H9 (cell line): ENCODE measurements around the gene DPM3. TPM values are rescaled to one million over a fixed set of nuclear protein-coding genes. Genes with fewer than 3 reads are reported as not detected.

ENCODE experiments used
- DNase-seq: peaks from one replicate; pipeline ENCODE4 v3.0.0-alpha.2; 2017
- H2AFZ ChIP-seq: one replicate; pipeline ENCODE4 v1.6.1; 2013; ENCODE audit warnings: mild to moderate bottlenecking, low read length, control low read depth, moderate library complexity
- H2AK5ac ChIP-seq: 2 replicates; pipeline ENCODE4 v1.6.1; 2013; ENCODE audit warnings: low read length, control low read depth, mixed read lengths; ENCODE audit not compliant: insufficient read length
- H2BK120ac ChIP-seq: one replicate; pipeline ENCODE4 v1.6.1; 2013; ENCODE audit warnings: low read depth, mild to moderate bottlenecking, low read length, control low read depth, inconsistent platforms; ENCODE audit not compliant: poor library complexity, severe bottlenecking
- H2BK12ac ChIP-seq: 2 replicates; pipeline ENCODE4 v1.6.1; 2013; ENCODE audit warnings: low read length, control low read depth, mixed read lengths, low read depth; ENCODE audit not compliant: insufficient read length
- H2BK15ac ChIP-seq: 2 replicates; pipeline ENCODE4 v1.6.1; 2013; ENCODE audit warnings: low read depth, low read length, control low read depth
- H2BK20ac ChIP-seq: one replicate; pipeline ENCODE4 v1.6.1; 2013; ENCODE audit warnings: low read depth, mild to moderate bottlenecking, low read length, control low read depth, inconsistent platforms; ENCODE audit not compliant: poor library complexity, severe bottlenecking
- H2BK5ac ChIP-seq: 2 replicates; pipeline ENCODE4 v1.6.1; 2013; ENCODE audit warnings: low read length, control low read depth, mixed read lengths; ENCODE audit not compliant: insufficient read length
- H3K14ac ChIP-seq: 2 replicates; pipeline ENCODE4 v1.6.1; 2013; ENCODE audit warnings: low read length, control low read depth; ENCODE audit not compliant: insufficient read depth
- H3K18ac ChIP-seq: 2 replicates; pipeline ENCODE4 v1.6.1; 2013; ENCODE audit warnings: low read depth, mild to moderate bottlenecking, mixed read lengths, low read length, control low read depth; ENCODE audit not compliant: insufficient read length
- H3K23ac ChIP-seq: 2 replicates; pipeline ENCODE4 v1.6.1; 2013; ENCODE audit warnings: low read length, control low read depth, mixed read lengths, low read depth; ENCODE audit not compliant: insufficient read length
- H3K23me2 ChIP-seq: 2 replicates; pipeline ENCODE4 v1.6.1; 2013; ENCODE audit warnings: low read depth, mild to moderate bottlenecking, mixed read lengths, low read length, control low read depth; ENCODE audit not compliant: insufficient read length, poor library complexity, severe bottlenecking
- H3K27ac ChIP-seq: 2 replicates; pipeline ENCODE4 v1.5.1; 2013; ENCODE audit warnings: low read length, control low read depth, mixed read lengths, low read depth; ENCODE audit not compliant: insufficient read length
- H3K27me3 ChIP-seq: 2 replicates; pipeline ENCODE4 v1.6.1; 2013; ENCODE audit warnings: low read length, control low read depth, inconsistent platforms; ENCODE audit not compliant: insufficient read depth
- H3K4ac ChIP-seq: 2 replicates; pipeline ENCODE4 v1.6.1; 2013; ENCODE audit warnings: low read depth, mild to moderate bottlenecking, control low read depth, inconsistent platforms, low read length, moderate library complexity
- H3K4me1 ChIP-seq: 2 replicates; pipeline ENCODE4 v1.6.1; 2013; ENCODE audit warnings: low read length, control low read depth, inconsistent platforms; ENCODE audit not compliant: insufficient read depth
- H3K4me2 ChIP-seq: 2 replicates; pipeline ENCODE4 v1.6.1; 2013; ENCODE audit warnings: low read length, control low read depth, mixed read lengths; ENCODE audit not compliant: insufficient read length, insufficient read depth
- H3K56ac ChIP-seq: 2 replicates; pipeline ENCODE4 v1.6.1; 2013; ENCODE audit warnings: low read depth, mild to moderate bottlenecking, mixed read lengths, low read length, control low read depth; ENCODE audit not compliant: insufficient read length
- H3K79me1 ChIP-seq: 2 replicates; pipeline ENCODE4 v1.6.1; 2013; ENCODE audit warnings: low read depth, mild to moderate bottlenecking, moderate library complexity, low read length, control low read depth, inconsistent platforms; ENCODE audit not compliant: insufficient read depth, poor library complexity, severe bottlenecking
- H3K79me2 ChIP-seq: 2 replicates; pipeline ENCODE4 v1.6.1; 2013; ENCODE audit warnings: low read length, control low read depth, inconsistent platforms; ENCODE audit not compliant: insufficient read depth
- H3K9ac ChIP-seq: 2 replicates; pipeline ENCODE4 v1.6.1; 2013; ENCODE audit warnings: low read length, control low read depth, mixed read lengths; ENCODE audit not compliant: insufficient read length; ENCODE audit errors: extremely low read depth
- H3K9me3 ChIP-seq: one replicate; pipeline ENCODE4 v1.6.1; 2013; ENCODE audit warnings: low read depth, low read length, inconsistent platforms; ENCODE audit not compliant: control insufficient read depth
- H3T11ph ChIP-seq: one replicate; pipeline ENCODE4 v1.6.1; 2013; ENCODE audit warnings: mild to moderate bottlenecking, low read length, control low read depth, inconsistent platforms
- H4K20me1 ChIP-seq: one replicate; pipeline ENCODE4 v1.6.1; 2013; ENCODE audit not compliant: control insufficient read depth, insufficient read length, insufficient read depth
- H4K5ac ChIP-seq: 2 replicates; pipeline ENCODE4 v1.6.1; 2013; ENCODE audit warnings: low read depth, mild to moderate bottlenecking, mixed read lengths, low read length, control low read depth; ENCODE audit not compliant: insufficient read length
- H4K8ac ChIP-seq: replicated peaks from 2 replicates; pipeline ENCODE4 v1.6.1; 2013; ENCODE audit warnings: low read length, control low read depth, mixed read lengths, low read depth; ENCODE audit not compliant: insufficient read length
- H4K91ac ChIP-seq: 2 replicates; pipeline ENCODE4 v1.6.1; 2013; ENCODE audit warnings: low read depth, mild to moderate bottlenecking, moderate library complexity, mixed read lengths, low read length, control low read depth; ENCODE audit not compliant: insufficient read length
- H3K27ac Mint-ChIP-seq, 3 experiments: 2 replicates in 2 of 3; 3 replicates in 1 of 3; pipeline ENCODE4 v1.8.0; 2020 to 2021; ENCODE audit warnings: mixed read lengths in 3 of 3, mild to moderate bottlenecking in 1 of 3, moderate library complexity in 1 of 3
- H3K27me3 Mint-ChIP-seq: 2 replicates; pipeline ENCODE4 v1.8.0; 2021; ENCODE audit warnings: low read depth, mild to moderate bottlenecking, moderate library complexity, mixed read lengths
- H3K36me3 Mint-ChIP-seq, 3 experiments: 2 replicates in 2 of 3; 3 replicates in 1 of 3; pipeline ENCODE4 v1.8.0; 2020 to 2021; ENCODE audit warnings: low read depth in 3 of 3, mixed read lengths in 3 of 3; ENCODE audit not compliant: insufficient read depth in 1 of 3
- H3K4me1 Mint-ChIP-seq, 2 experiments: 2 replicates each; pipeline ENCODE4 v1.8.0; 2020; ENCODE audit warnings: mixed read lengths in 2 of 2
- H3K4me3 Mint-ChIP-seq, 2 experiments: 2 replicates in 1 of 2; 3 replicates in 1 of 2; pipeline ENCODE4 v1.8.0; 2020 to 2021; ENCODE audit warnings: mild to moderate bottlenecking in 2 of 2, mixed read lengths in 2 of 2, moderate library complexity in 1 of 2
- H3K9me3 Mint-ChIP-seq, 2 experiments: 2 replicates in 1 of 2; 3 replicates in 1 of 2; pipeline ENCODE4 v1.8.0; 2020; ENCODE audit warnings: mild to moderate bottlenecking in 2 of 2, mixed read lengths in 2 of 2, moderate library complexity in 1 of 2
- WGBS: extraction: QIAGEN DNeasy Blood & Tissue Kit; methylation state at CpG from one replicate; pipeline ENCODE4 v1.1.7; 2013; ENCODE audit warnings: missing lambda C conversion rate, low lambda C conversion rate, mixed read lengths; ENCODE audit not compliant: insufficient read length; ENCODE audit errors: extremely low coverage; 5-methylcytosine and 5-hydroxymethylcytosine counted together
- total RNA-seq: library from RNA; stranded (reverse); gene quantifications from 2 replicates; pipeline ENCODE4 v1.2.1, GENCODE V29; 2021
- TF ChIP-seq, protein P1 (sequence below): fragments of 200-600 bp; sonication (generic); conservative IDR thresholded peaks from 3 replicates; pipeline ENCODE4 v1.8.0; 2021; ENCODE audit warnings: antibody characterized with exemption, mild to moderate bottlenecking

The DPM3 gene
- total RNA-seq, 1 experiment from 2014 or later: 48.5 TPM

DNA sequence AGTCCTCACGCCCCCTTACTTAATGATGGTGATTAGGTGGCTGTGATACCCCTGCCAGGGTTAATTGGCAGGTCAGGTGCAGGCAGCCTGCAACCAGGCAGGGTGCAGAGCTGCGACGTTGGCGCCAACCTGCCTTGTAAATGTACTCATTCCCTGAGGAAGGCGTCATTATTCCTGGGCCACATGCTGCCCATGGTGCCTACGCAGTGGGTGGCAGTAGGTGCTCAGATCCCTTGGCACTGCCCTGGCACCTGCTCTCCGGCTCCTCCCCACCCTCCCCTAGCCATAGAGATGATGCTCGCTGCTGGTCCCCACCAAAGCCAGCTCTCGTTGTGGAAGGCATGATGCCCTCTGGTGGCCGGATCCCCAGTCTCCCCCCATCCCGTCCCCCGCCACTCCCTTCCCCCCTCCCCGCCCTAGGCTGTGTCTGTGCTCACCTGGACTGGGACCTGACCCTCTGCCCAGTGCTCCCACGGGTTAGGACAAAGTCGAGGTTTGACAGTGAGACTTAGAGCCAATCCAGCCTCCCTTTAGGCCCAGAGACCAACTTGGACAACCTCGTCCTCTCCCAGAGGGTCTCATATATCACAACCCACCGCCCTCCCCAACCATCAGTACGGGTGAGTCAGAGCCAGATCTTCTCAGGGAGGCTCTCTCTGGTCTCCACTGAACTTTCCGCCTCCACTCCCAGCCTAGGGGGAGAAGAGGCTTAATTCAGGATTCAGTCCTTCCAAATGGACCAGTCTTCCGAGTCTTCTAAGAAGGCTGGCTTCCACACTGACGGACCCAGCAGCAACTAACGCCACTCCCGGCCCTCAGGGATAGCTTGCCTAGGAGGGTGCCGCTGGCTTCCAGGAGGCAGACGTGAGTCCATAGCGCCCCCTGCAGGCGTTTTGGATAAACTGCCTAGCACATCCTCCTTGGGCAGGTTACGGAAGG is 27.1 kb upstream of the DPM3 start:
- peak overlapping the region; percentile 94 for H3K4me2 ChIP-seq
- no peaks in the 10 kb centered on the region for H3K4me1 ChIP-seq
- no peaks in the 10 kb centered on the region for H3K9me3 ChIP-seq
- H3K36me3 Mint-ChIP-seq: peaks cover 3 to 22% (median 13%) of the 10 kb centered on the region in 3 experiments
- H3K23me2 ChIP-seq: peaks cover 10% of the 10 kb centered on the region
- H2BK5ac ChIP-seq: no peak overlapping the region
- H3K9ac ChIP-seq: no peak overlapping the region
- H3K27ac Mint-ChIP-seq: peak overlapping the region in 2 of 3 experiments; percentile 83 to 96; a peak in 4 of 7 replicates
- no peak overlapping the region for H3K23ac ChIP-seq
- H2AFZ ChIP-seq: no peak overlapping the region
- H3K4me1 Mint-ChIP-seq: peaks cover 12 to 24% of the 10 kb centered on the region in 2 experiments
- no peak overlapping the region for H3K18ac ChIP-seq
- no peak overlapping the region for H2BK20ac ChIP-seq
- H4K5ac ChIP-seq: no peak overlapping the region
- no CpG with 5 or more reads among the region's 28 CpGs for WGBS
- H4K8ac ChIP-seq: no peak overlapping the region
- H3K56ac ChIP-seq: no peak overlapping the region
- H3K27me3 Mint-ChIP-seq: peaks cover 3% of the 10 kb centered on the region
- peak; percentile 93 for DNase-seq
- no peaks in the 10 kb centered on the region; the same call in 1 of the 2 replicates for H3K79me2 ChIP-seq
- H3K9me3 Mint-ChIP-seq: peaks cover 4 to 5% of the 10 kb centered on the region in 2 experiments; a peak in 4 of 5 replicates
- H2AK5ac ChIP-seq: no peak overlapping the region
- H4K91ac ChIP-seq: no peak overlapping the region
- no peaks in the 10 kb centered on the region for H3K79me1 ChIP-seq
- H3T11ph ChIP-seq: no peak overlapping the region
- TF ChIP-seq, protein P1, sequence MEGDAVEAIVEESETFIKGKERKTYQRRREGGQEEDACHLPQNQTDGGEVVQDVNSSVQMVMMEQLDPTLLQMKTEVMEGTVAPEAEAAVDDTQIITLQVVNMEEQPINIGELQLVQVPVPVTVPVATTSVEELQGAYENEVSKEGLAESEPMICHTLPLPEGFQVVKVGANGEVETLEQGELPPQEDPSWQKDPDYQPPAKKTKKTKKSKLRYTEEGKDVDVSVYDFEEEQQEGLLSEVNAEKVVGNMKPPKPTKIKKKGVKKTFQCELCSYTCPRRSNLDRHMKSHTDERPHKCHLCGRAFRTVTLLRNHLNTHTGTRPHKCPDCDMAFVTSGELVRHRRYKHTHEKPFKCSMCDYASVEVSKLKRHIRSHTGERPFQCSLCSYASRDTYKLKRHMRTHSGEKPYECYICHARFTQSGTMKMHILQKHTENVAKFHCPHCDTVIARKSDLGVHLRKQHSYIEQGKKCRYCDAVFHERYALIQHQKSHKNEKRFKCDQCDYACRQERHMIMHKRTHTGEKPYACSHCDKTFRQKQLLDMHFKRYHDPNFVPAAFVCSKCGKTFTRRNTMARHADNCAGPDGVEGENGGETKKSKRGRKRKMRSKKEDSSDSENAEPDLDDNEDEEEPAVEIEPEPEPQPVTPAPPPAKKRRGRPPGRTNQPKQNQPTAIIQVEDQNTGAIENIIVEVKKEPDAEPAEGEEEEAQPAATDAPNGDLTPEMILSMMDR: peak; percentile 83
- no peak overlapping the region for H3K4ac ChIP-seq
- no peaks in the 10 kb centered on the region for H4K20me1 ChIP-seq
- peak overlapping the region; percentile 69 to 89 for H3K4me3 Mint-ChIP-seq
- H3K27me3 ChIP-seq: no peaks in the 10 kb centered on the region
- no peak overlapping the region for H2BK120ac ChIP-seq
- no peak overlapping the region for H2BK12ac ChIP-seq
- H3K27ac ChIP-seq: no peak overlapping the region
- no peak overlapping the region for H2BK15ac ChIP-seq
- H3K14ac ChIP-seq: no peak overlapping the region
